SH-SY5Y (cell line): ENCODE data around the gene FRG2B.
"Not testable (repeated sequence)": the region's sequence is repeated elsewhere in the genome, so short reads cannot be mapped to it uniquely, and the experiment has no call there.

Experiments
- GATA2 ChIP-seq: IDR thresholded peaks from 2 replicates; pipeline ENCODE4 v1.6.1; 2011; ENCODE audit warnings: mild to moderate bottlenecking, low read depth, low read length
- GATA3 ChIP-seq: IDR thresholded peaks from 2 replicates; pipeline ENCODE4 v1.6.1; 2011; ENCODE audit warnings: low read depth, mild to moderate bottlenecking, low read length, moderate library complexity

The FRG2B gene

DNA sequence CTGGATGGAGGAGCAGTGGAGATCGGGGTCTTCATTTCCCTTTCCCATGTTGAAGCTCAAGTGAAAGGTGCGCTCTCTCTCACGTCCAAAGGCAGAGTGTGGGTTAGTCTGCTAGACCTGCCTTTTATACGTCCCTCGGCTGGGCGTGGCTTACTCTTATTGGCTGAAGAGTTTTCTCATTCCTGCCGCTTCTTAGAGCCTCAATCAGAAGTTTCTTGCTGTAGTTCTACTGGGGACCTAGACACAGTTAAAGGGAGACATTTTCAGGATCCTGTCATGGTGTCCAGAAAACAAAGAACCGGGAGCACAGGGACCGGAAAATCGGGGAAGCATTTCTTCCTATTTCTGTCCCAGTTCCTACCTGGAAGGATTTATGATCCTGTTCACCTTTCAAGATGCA is at the start of gene FRG2B:
TSS of gene FRG2B (minus strand) at position 101 of the 400 bp plus-strand sequence. CDS start at position 48, 53 bp downstream.
- TF ChIP-seq GATA3, GATA2: not testable (repeated sequence)

GRCh38 chr10:133618851-133619250 is 7.7 kb downstream of the FRG2B start:
- TF ChIP-seq GATA2, result no peak
- TF ChIP-seq GATA3, result no peak

GRCh38 chr10:133617196-133617595 is 9.4 kb downstream of the FRG2B start:
- no peak for TF ChIP-seq GATA2
- TF ChIP-seq GATA3, result no peak

DNA sequence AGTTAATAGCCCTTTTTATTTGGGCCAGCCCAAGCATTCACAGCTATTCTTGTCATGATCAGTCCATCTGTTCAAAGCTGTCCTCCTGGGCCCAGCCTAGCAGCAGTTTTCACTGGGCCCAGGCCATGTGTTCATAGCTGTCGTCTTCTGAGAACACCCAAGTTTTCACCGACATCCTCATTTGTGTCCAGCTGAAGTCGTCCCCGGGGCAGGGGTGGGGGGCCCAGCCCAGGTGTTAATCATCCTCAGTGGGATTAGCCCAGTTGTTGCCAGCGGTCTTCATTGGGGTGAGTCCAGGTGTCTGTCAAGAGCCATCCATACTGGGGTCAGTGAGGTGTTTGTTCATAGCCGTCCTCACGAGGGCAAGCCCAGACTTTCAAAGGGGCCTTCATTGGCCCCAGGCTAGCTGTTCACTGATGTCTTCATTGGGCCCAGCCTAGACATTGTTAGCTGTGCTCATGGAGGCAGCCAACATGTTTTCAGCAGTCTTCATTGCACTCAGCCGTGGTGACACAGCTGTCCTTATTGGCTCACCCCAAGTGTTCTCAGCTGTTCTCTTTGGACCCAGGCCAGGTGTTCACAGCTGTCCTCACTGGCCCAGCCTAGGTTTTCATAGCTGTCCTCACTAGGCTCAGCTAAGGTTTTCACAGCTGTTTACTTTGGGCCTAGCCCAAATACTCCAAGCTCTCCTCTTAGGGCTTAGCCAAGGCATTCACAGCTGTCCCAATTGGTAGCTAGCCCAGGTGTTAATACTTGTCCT is 10.0 kb downstream of the FRG2B start:
- TF ChIP-seq GATA2 (no peak), GATA3 (no peak)

DNA sequence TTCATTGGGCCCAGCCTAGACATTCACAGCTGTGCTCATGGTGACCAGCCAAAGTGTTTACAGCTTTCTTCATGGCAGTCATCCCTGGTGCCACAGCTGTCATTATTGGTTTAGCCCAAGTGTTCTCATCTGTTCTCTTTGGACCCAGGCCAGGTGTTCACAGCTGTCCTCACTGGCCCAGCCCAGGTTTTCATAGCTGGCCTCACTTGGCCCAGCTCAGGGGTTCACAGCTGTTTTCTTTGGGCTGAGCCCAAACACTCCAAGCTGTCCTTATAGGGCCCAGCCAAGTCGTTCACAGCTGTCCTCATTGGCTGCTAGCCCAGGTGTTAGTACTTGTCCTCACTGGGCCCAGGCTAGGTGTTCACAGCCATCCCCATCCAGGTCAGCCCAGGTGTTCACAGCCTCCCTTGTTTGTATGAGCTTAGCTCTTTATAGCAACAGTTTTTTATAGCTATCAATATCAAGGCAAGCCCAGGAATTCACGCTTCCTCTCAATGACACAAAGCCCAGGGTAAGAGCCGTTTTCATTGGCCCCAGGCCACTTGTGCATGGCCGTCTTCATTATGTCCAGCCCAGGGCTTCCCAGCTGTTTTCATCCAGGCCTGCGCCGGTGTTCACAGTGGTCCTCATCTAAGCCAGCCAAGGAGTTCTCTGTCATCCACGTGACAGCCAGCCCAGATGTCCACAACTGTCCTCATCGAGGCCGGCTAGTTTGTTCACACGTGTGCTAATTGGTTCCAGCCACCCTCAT is 11.6 kb downstream of the FRG2B start:
- TF ChIP-seq GATA2 (no peak), GATA3 (no peak)

DNA sequence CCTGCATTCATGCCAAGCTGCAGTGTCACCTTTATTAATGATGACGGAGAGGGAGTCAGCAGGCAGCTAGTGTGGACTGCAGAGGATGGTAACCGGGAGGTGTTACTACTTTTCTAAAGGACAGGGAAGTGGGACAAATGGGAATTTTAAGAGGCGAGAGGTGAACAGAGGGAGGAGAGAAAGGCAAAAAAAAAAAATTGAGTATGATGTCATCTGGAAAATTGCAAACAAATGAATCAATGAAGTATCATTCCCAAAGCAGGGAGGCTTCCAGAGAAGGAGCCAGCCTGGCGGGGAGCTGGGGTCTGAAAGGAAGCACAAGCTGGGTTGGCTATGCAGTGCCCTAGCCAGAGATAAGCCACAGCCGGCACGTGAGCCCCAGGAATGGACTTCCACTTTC is 12.9 kb downstream of the FRG2B start:
- TF ChIP-seq GATA2 (no peak), GATA3 (no peak)

- TF ChIP-seq GATA3 (no peak), GATA2 (no peak)
Observed at GRCh38 chr10:133611079-133611478, 15.5 kb downstream of the FRG2B start.

DNA sequence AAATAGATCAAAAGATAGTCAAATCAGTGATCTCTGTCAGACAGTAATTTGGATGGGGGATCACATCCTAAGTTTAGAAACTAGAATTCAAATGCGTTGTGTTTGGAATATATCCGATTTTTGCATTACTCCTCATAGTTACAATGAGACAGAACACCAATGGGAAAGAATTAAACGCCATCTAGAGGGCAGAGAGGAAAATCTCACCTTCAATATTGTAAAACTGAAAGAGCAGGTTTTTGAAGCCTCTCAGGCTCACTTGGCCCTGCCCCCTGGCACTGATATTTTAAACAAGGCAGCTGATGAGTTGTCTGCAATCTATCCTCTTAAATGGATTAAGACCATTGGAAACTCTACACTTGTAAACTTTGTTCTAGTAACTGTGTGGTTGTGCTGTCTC is 17.7 kb downstream of the FRG2B start:
- TF ChIP-seq GATA3, result no peak
- no peak for TF ChIP-seq GATA2

GRCh38 chr10:133600657-133601056 is 25.9 kb downstream of the FRG2B start:
- TF ChIP-seq GATA3, result no peak
- no peak for TF ChIP-seq GATA2

GRCh38 chr10:133592716-133593115 is 33.9 kb downstream of the FRG2B start:
- TF ChIP-seq GATA3 (no peak), GATA2 (no peak)

- TF ChIP-seq GATA2, result no peak
- TF ChIP-seq GATA3, result no peak
Observed at GRCh38 chr10:133590970-133591359, 35.6 kb downstream of the FRG2B start.

DNA sequence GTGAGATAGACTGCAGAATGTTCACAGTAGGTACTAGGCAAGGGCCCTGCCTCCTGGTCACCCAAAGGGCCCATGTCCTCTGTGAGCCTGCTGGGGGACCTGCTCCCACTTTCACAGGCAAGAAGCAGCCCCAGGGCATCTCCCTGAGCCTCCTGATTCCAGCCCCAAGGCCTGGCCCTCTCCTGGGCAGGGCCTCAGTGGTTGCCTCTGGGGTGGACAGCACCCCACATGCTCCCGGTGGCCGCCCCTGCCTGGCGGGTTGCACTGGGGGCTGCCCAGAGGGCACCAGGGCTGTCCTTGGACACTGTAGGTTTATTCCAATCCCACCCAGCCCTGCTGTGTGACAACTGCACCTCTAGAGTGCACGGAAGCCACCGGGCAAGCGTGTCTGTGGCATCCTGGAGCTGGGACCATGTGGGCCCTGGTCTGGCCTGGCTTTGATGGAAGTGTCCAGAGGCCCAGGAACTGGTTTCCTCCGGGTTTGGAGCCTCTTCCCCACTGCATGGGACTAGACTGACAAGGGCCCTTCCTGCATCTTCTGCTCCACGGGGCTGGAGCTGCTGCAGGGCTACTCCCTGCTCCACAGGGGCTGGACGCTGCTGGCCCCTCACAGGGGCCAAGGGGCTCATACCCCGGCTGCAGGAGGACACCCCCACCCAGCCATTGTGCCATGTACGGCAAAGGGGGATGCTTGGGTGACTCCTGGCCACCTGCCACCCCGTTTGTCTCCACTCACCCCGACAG is 36.2 kb downstream of the FRG2B start:
- no peak for TF ChIP-seq GATA2
- no peak for TF ChIP-seq GATA3
